GM19397 (cell line): ENCODE results near the gene IL6.

Source experiments
- ATAC-seq: cut with Tn5 transposase; IDR thresholded peaks from one replicate; pipeline ENCODE4 v1.9.1; 2021; ENCODE audit warnings: mild to moderate bottlenecking, moderate library complexity; ENCODE audit not compliant: unreplicated experiment

The IL6 gene

DNA sequence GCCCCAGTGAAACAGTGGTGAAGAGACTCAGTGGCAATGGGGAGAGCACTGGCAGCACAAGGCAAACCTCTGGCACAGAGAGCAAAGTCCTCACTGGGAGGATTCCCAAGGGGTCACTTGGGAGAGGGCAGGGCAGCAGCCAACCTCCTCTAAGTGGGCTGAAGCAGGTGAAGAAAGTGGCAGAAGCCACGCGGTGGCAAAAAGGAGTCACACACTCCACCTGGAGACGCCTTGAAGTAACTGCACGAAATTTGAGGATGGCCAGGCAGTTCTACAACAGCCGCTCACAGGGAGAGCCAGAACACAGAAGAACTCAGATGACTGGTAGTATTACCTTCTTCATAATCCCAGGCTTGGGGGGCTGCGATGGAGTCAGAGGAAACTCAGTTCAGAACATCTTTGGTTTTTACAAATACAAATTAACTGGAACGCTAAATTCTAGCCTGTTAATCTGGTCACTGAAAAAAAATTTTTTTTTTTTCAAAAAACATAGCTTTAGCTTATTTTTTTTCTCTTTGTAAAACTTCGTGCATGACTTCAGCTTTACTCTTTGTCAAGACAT, 574 bp upstream of the IL6 start:
- peak; percentile 68 for ATAC-seq

DNA sequence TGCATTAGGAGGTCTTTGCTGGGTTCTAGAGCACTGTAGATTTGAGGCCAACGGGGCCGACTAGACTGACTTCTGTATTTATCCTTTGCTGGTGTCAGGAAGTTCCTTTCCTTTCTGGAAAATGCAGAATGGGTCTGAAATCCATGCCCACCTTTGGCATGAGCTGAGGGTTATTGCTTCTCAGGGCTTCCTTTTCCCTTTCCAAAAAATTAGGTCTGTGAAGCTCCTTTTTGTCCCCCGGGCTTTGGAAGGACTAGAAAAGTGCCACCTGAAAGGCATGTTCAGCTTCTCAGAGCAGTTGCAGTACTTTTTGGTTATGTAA, 675 bp downstream of the IL6 start:
- no peak for ATAC-seq

DNA sequence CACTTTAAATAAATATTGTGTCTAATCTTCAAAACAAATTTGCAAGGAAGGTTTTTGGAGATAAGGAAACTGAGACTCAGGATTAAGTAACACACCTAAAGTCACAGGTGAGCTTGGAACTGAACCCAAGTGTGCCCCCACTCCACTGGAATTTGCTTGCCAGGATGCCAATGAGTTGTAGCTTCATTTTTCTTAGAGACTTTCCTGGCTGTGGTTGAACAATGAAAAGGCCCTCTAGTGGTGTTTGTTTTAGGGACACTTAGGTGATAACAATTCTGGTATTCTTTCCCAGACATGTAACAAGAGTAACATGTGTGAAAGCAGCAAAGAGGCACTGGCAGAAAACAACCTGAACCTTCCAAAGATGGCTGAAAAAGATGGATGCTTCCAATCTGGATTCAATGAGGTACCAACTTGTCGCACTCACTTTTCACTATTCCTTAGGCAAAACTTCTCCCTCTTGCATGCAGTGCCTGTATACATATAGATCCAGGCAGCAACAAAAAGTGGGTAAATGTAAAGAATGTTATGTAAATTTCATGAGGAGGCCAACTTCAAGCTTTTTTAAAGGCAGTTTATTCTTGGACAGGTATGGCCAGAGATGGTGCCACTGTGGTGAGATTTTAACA, 1.5 kb downstream of the IL6 start:
- ATAC-seq = no peak

DNA sequence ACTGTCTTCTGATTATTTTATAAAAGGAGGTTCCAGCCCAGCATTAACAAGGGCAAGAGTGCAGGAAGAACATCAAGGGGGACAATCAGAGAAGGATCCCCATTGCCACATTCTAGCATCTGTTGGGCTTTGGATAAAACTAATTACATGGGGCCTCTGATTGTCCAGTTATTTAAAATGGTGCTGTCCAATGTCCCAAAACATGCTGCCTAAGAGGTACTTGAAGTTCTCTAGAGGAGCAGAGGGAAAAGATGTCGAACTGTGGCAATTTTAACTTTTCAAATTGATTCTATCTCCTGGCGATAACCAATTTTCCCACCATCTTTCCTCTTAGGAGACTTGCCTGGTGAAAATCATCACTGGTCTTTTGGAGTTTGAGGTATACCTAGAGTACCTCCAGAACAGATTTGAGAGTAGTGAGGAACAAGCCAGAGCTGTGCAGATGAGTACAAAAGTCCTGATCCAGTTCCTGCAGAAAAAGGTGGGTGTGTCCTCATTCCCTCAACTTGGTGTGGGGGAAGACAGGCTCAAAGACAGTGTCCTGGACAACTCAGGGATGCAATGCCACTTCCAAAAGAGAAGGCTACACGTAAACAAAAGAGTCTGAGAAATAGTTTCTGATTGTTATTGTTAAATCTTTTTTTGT, 2.3 kb downstream of the IL6 start:
- ATAC-seq = no peak

DNA sequence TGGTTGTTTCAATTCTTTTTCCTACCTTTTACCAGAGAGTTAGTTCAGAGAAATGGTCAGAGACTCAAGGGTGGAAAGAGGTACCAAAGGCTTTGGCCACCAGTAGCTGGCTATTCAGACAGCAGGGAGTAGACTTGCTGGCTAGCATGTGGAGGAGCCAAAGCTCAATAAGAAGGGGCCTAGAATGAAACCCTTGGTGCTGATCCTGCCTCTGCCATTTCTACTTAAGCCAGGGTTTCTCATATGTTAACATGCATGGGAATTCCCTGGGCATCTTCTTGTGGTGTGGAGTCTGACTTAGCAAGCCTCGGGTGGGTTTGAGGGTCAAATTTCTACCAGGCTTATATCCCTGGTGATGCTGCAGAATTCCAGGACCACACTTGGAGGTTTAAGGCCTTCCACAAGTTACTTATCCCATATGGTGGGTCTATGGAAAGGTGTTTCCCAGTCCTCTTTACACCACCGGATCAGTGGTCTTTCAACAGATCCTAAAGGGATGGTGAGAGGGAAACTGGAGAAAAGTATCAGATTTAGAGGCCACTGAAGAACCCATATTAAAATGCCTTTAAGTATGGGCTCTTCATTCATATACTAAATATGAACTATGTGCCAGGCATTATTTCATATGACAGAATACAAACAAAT, 3.2 kb downstream of the IL6 start:
- ATAC-seq = no peak

DNA sequence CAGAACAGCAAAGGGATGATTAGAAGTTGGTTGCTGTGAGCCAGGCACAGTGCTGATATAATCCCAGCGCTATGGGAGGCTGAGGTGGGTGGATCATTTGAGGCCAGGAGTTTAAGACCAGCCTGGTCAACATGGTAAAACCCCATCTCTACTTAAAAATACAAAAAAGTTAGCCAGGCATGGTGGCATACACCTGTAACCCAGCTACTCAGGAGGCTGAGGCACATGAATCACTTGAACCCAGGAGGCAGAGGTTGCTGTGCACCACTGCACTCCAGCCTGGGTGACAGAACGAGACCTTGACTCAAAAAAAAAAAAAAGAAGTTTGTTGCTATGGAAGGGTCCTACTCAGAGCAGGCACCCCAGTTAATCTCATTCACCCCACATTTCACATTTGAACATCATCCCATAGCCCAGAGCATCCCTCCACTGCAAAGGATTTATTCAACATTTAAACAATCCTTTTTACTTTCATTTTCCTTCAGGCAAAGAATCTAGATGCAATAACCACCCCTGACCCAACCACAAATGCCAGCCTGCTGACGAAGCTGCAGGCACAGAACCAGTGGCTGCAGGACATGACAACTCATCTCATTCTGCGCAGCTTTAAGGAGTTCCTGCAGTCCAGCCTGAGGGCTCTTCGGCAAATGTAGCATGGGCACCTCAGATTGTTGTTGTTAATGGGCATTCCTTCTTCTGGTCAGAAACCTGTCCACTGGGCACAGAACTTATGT, 4.1 kb downstream of the IL6 start:
- ATAC-seq = no peak

DNA sequence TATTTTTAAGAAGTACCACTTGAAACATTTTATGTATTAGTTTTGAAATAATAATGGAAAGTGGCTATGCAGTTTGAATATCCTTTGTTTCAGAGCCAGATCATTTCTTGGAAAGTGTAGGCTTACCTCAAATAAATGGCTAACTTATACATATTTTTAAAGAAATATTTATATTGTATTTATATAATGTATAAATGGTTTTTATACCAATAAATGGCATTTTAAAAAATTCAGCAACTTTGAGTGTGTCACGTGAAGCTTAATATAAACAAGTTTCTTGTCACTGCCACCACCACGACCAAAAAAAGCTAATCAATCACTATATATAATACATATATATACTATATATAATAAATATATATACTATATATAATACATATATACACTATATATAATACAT, 4.8 kb downstream of the IL6 start:
- no peak for ATAC-seq

DNA sequence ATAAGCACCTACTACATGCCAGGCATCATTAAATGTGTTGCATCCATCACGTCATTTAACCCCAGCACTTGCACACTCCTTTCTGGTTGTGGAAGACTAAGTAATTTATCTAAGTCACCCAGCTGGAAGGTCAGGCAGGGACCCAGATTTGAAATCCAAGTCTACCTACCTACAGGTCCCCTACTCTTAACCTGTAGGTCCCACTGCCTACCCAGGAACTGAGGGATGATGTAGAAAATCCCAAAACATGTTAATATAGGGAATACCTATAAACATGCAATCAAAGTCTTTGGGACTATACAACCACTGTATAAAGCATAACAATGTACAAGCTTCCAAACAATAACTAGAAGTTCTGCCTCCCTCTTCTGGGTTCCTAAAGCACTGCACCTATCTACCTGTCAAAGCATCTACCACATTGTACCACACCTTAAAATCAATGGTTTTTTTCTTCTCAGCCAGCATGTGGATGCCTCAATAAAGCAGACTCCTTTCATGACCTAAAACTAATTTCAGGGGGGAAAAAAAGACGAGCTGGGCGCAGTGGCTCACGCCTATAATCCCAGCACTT, 5.6 kb downstream of the IL6 start:
- no peak for ATAC-seq

DNA sequence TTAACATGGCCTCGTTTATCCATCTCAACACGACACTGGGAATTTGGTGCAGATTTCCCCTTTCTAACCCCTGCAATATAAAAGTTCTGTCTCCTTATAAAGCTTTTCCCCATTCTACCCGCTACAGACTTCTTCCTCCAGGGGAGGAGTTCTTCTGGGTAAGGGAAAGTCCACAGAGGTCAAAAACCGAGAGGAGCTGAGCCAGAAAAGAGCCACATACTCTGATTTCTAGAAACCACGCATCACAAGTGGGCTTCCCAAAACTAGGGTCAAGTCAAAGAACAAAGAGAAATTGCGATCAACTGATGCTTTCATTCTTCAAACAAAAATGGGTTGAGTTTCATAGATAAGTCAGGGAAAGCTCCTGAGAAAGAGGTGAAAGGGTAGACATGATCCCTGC, 6.8 kb downstream of the IL6 start:
- ATAC-seq = no peak

DNA sequence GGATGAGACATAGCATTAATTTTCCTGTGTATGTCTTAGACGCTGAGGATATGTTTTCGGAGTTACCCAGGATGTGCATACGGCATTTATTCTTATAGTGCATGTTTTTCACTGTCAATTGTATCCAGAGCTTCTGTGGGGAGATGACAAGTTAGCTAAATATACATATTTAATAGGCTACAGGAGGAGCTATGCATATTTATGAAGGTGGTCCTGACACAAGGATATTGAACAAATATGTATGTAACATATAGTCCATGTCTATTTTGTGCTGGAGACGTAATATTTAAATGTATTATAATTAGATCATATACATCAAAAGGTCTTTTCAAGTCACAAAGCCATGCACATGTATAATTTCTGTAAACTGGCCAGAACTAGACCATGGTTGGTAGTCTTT, 16.0 kb downstream of the IL6 start:
- ATAC-seq = no peak

DNA sequence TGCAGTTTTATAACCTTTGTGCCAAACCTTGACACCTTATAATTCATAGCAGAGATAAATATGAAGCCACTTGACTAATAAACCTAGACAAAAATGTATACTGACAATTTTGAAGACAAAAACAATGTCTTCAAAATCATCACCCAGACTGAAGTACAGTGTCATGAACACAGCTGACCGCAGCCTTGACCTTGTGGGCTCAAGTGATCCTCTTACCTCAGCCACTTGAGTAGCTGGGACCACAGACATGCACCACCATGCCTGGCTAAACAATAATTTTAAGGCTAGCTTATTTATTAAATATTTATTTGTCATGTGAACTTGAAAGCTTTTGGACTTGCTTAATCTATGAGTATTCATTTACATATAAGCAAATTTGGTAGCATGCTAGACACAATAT, 24.3 kb downstream of the IL6 start:
- ATAC-seq = no peak

DNA sequence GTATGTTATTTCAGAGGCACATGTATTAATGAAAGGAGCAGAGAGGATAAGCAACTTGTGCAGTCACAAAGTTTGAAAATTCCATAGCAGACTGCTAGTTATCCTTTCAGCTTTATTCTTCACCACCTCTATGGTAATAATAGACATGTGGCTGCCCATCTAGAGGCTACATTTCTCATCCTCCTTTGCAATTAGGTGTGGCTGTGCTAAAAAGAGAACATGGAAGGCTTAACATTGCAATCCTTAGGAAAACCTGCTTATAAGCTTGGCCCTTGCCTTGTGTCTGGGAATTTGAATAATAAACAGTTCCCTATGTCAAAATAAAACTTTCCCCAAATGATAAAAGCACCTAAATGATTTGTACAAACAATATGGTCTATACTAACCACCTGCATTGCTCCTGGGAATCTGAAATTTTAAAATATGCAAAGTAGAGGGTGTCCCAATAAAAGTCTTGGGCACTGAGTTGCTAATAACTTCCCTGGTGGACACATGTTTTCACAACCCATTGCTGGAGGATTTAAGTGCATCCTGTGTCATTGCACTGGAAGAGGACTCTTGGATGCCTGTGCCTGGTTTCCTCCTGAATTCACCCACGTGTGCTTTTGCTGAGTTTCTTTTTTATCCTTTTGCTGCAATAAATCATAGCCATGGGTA, 30.5 kb downstream of the IL6 start:
- no peak for ATAC-seq

DNA sequence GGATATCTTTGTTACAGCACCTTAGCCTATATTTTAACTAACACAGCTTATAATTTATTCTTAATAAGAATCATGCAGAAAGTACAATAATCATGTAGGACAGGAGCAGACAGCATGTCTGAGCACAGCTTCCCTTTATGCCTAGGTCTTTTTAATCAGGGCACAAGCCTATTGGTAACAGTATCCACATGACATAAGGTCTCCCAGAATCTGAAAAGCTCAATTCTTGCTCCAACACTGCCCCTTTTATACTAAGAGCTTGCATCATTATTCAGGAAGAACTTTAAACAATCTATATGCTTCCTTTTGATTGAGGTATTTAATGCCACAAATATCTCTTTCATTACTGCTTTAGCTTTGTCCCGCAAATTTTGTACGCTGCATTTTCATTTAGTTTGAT, 31.6 kb downstream of the IL6 start:
- no peak for ATAC-seq

DNA sequence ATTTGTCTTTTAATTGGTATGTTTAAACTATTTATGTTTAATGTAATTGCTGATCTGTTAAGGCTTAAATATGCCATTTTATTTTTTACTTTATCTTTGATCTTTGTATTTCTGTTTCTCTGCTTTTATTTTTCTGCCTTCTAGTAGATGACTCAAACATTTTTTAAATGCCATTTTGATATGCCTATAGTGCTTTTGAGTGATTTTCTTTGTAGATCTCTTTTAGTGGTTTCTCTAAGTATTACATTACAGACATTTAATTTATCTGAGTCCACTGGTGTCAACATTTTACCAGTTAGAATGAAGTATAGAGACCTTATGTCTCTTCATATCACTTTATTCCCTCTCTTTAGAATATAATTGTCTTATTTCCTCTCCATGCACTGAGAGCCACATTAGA, 32.7 kb downstream of the IL6 start:
- ATAC-seq = no peak

DNA sequence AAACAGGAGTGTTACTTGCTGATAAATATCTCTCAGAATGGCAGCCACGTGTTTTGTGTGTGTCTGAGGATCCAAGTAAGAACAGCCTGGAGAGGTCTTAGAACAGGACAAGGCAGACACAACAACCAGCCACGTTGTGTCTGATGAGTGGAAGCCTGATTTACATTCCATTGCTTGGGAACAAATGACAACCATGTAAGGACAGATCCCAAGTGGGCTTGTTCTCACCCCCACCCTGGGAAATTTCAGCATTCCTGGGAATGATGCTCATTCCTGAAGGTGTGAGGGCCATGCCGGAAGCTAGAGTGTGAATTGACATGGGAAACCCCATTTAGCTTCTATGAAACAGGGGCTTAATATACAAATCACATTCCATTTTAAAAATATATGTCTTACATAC, 35.9 kb downstream of the IL6 start:
- ATAC-seq = no peak

DNA sequence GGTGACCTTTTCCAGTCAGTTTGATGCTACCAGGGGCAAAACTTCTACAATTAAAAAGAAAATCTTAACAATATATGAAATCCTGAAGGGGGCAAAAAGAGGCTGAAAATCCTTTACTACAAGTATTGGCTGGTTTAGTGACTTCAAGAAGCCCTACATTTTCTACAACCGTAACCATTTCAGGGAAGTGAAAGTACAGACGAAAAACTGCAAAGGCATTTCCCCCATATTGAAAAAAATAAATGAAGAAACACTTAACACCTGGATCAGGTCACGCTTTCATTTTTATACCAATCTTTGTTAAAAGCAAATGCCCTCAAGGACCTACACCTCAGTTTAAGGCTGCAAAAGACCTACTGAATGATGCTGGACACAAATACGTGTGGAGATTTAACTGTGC, 38.6 kb downstream of the IL6 start:
- no peak for ATAC-seq

DNA sequence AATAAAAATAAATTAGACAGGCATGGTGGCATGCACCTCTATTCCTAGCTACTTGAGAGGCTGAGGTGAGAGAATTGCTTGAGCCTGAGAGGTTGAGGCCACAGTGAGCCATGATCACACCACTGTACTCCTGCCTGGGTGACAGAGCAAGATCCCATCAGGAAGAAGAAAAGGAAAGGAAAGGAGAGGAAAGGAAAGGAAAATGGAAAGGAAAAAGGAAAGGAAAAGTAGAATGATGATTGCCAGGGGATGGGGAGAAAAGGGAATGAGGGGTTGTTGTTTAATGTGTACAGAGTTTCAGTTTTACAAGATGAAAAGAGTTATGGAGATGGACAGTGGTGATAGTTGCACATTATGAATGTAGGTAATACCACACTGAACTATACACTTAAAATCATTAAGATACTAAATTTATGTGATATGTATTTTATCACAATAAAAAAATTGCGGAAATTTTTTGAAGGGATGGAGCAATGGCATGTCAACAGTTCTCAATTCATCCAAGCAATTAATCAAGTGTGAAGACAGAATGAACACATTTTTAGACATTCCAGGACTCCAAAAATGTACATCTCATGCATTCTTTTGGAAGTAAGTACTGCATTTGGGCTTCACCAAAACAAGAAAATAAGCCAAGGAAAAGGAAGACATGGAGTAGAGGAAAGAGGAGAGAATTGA, 44.3 kb downstream of the IL6 start:
- no peak for ATAC-seq

DNA sequence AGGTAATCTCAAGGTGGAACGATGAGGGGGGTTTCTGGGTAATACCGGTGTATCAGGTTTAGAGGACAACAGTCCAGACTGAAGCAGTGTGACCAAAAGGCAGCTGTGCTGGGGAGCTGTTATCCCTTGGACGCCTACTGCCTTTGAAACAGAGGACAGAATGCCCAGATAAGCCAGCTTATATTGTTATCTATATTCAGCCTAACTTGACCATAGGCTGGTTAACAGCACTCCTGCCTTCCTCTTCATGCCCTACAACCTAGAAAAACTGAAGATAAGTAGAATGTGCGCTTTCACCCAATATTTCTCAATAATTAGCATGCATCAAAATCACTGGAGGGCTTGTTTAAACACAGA, 44.9 kb downstream of the IL6 start:
- ATAC-seq = no peak

DNA sequence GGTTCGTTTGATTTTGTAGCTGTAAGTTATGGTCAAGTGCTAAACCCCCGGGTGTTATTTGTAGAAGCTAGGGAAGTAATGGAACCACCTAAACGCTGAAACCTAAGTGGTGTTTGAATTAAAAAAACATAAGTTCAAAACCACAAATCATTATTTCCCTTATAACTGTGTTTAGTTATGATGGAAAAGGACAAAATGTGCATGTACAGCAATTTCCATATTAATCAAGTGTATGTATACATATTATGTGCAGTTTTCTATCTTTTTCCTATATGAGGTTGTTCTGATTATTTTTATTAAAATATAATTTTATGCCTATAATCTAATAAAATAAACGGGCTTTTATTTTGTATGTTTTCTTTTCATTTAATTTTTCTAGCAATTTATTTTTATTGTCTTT, 45.9 kb downstream of the IL6 start:
- ATAC-seq = no peak

DNA sequence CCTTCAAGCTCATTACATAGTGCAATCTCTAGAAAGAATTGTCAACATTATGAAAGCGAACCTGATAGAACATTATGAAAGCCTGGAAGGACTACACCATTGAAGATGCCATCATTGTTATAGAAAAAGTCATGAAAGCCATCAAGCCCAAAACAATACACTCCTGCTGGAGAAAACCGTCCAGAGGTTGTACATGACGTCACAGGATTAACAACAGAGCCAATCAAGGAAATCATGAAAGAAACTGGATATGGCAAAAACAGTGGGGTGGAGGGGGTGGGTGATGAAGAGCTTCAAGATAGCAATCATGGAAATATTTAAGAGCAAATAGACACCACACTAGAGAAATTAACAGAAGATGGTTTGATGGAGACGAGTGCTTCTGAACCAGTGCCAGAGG, 50.0 kb downstream of the IL6 start:
- no peak for ATAC-seq
